Activated naive CD4-positive, alpha-beta T cell treated with anti-CD3 and anti-CD28 coated beads, Interleukin-2, amount 50 U/mL, for 24 hours (primary cell): ENCODE data around the gene INTS11.
A peak's percentile ranks its signal among the peaks of the same experiment; 100 is the strongest.

Source experiments
- H3K27ac Mint-ChIP-seq: one replicate; pipeline ENCODE4 v1.8.0; 2021; ENCODE audit warnings: mild to moderate bottlenecking, mixed read lengths
- H3K27me3 Mint-ChIP-seq: one replicate; pipeline ENCODE4 v1.8.0; 2021; ENCODE audit warnings: mixed read lengths
- H3K36me3 Mint-ChIP-seq: one replicate; pipeline ENCODE4 v1.8.0; 2021; ENCODE audit warnings: mixed read lengths
- H3K4me1 Mint-ChIP-seq: one replicate; pipeline ENCODE4 v1.8.0; 2021; ENCODE audit warnings: mixed read lengths
- H3K4me3 Mint-ChIP-seq: one replicate; pipeline ENCODE4 v1.8.0; 2021; ENCODE audit warnings: mild to moderate bottlenecking, mixed read lengths
- H3K9me3 Mint-ChIP-seq: one replicate; pipeline ENCODE4 v1.8.0; 2021; ENCODE audit warnings: mixed read lengths

The INTS11 gene

DNA sequence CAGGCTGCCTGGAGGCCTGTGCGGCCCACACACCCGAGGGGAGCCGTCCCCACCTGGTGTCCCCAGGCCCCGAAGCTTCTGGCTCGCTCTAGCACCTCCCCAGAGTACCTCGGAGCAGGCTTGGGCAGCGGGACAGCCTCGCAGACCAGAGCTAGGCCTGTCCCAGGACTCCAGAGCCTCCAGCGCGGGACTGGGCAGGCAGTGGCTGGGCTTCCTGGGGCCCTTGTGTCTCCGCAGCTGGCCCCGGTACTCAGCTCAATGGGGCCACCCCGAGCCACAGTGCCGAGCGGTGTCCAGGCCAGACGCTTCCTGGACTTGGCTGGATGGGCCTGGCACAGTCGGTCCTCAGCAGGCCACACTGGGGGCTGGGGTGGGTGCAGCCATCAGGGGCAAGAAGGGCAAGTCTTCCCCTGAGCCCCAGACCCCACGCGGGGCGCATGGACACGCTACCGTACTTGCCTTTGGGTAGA lies 39.3 kb downstream of the INTS11 start:
- no peaks in the 10 kb centered on the region for H3K9me3 Mint-ChIP-seq
- no peak overlapping the region for H3K27ac Mint-ChIP-seq
- H3K27me3 Mint-ChIP-seq = no peaks in the 10 kb centered on the region
- no peaks in the 10 kb centered on the region for H3K36me3 Mint-ChIP-seq
- H3K4me3 Mint-ChIP-seq = no peak overlapping the region
- no peaks in the 10 kb centered on the region for H3K4me1 Mint-ChIP-seq

DNA sequence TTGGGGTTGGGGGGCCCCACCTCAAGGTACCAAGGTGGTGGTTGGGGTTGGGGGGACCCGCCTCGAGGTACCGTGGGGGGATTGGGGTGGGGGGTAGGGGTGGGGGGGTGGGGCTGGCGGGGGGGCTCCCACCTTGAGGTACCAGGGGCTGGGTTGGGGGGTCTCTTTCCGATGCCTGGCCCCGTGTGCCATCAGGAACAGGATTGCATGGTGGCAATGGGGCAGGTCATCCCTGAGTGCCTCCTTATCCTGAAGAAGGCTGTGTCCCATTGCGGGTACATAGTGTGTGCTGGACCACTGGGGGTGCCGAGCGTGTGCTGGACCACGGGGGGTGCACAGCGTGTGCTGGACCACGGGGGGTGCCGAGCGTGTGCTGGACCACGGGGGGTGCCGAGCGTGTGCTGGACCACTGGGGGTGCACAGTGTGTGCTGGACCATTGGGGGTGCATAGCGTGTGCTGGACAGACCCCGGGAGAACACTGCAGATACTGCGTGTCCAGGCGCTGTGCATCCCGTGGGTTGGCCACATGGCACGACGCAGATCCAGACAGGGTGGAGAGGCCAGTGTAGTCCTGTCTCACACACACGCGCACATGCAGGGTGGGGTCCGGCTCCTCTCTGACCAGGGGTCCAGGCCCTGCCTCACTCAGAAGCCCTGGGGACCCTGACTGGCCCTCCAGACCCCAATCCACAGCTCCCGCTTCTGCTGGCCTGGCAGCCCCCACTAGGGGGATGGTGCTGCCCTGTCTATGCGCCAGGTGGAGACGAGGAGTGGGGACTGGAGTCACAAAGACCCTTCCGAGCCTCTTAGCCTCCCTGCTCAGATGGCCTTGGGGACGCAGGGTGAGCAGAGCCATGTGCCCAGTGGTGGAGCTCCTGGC lies 40.0 kb downstream of the INTS11 start:
- H3K4me3 Mint-ChIP-seq = no peak overlapping the region
- no peaks in the 10 kb centered on the region for H3K27me3 Mint-ChIP-seq
- H3K4me1 Mint-ChIP-seq = no peaks in the 10 kb centered on the region
- no peak overlapping the region for H3K27ac Mint-ChIP-seq
- no peaks in the 10 kb centered on the region for H3K36me3 Mint-ChIP-seq
- H3K9me3 Mint-ChIP-seq = no peaks in the 10 kb centered on the region

- no peak overlapping the region for H3K4me3 Mint-ChIP-seq
- H3K27ac Mint-ChIP-seq = no peak overlapping the region
- no peaks in the 10 kb centered on the region for H3K9me3 Mint-ChIP-seq
- H3K36me3 Mint-ChIP-seq = no peaks in the 10 kb centered on the region
- no peaks in the 10 kb centered on the region for H3K27me3 Mint-ChIP-seq
- no peaks in the 10 kb centered on the region for H3K4me1 Mint-ChIP-seq
These were observed 40.6 kb downstream of the INTS11 start for GRCh38 chr1:1283821-1284220.

DNA sequence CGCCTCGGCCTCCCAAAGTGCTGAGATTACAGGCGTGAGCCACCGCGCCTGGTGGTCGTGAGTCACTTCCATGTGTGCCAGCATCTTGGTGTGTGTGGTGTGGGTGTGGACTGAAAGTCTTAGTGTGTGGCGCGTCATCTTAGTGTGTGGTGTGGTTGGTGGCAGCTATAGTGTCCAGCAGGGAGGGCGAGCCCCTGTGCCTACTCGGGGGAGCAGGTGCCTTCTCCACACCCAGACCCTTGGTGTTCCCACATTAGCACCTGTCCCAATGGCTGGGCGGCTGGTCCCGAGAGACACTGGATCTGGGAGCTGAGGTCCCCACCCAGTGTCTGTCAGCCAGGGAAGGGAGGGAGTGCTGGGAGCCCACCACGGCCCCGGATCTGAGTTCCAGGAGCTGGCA lies 41.5 kb downstream of the INTS11 start:
- no peaks in the 10 kb centered on the region for H3K36me3 Mint-ChIP-seq
- no peaks in the 10 kb centered on the region for H3K27me3 Mint-ChIP-seq
- no peak overlapping the region for H3K27ac Mint-ChIP-seq
- H3K4me1 Mint-ChIP-seq = no peaks in the 10 kb centered on the region
- no peak overlapping the region for H3K4me3 Mint-ChIP-seq
- H3K9me3 Mint-ChIP-seq = no peaks in the 10 kb centered on the region

DNA sequence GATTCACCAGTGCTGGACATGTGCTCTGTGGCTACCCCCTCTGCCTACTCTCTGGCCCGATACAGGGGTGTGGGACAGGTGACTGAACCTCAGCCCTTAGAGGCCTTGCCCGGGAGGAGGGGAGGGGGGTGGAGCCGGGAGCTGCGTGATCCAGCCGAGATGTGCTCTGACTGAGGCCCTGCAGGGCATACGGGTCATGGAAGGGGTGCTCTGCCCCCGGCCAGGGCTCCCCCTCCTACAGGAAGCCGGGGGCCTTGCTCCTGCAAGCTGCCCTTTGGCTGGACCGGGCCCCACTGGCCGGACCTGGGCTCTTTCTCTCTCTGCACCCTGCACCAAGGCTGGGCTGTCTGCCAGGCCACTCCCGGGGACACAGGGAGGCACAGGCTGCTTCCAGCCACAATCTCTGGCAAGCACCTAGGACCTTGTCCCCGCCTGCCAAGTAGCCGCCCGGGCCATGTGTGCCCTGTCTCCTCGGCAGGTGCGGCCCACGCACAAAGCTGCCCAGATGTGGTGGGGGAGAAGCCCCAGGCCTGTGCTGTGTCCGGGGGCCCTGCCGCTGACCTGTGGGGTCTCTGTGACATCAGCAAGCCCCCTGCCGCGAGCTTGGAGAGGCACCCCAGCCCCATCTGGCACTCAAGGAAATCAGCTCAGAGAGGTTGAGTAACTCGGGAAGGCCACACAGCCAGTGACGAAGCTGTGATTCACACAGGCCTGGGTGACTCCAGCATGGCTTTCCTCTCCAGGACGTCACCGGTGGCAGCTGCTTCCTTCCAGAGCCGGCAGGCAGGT lies 42.7 kb downstream of the INTS11 start:
- Mint-ChIP-seq H3K36me3 (no peaks in the 10 kb centered on the region), H3K4me1 (no peaks in the 10 kb centered on the region), H3K27ac (no peak overlapping the region), H3K27me3 (no peaks in the 10 kb centered on the region), H3K4me3 (no peak overlapping the region), H3K9me3 (no peaks in the 10 kb centered on the region)

- no peaks in the 10 kb centered on the region for H3K4me1 Mint-ChIP-seq
- H3K27ac Mint-ChIP-seq = no peak overlapping the region
- H3K27me3 Mint-ChIP-seq = no peaks in the 10 kb centered on the region
- no peaks in the 10 kb centered on the region for H3K36me3 Mint-ChIP-seq
- H3K9me3 Mint-ChIP-seq = no peaks in the 10 kb centered on the region
- no peak overlapping the region for H3K4me3 Mint-ChIP-seq
These were observed 43.5 kb downstream of the INTS11 start for GRCh38 chr1:1280782-1281481.

GRCh38 chr1:1279028-1279427 lies 45.4 kb downstream of the INTS11 start:
- no peaks in the 10 kb centered on the region for H3K9me3 Mint-ChIP-seq
- no peak overlapping the region for H3K4me3 Mint-ChIP-seq
- no peaks in the 10 kb centered on the region for H3K27me3 Mint-ChIP-seq
- no peak overlapping the region for H3K27ac Mint-ChIP-seq
- H3K36me3 Mint-ChIP-seq = no peaks in the 10 kb centered on the region
- H3K4me1 Mint-ChIP-seq = no peaks in the 10 kb centered on the region

DNA sequence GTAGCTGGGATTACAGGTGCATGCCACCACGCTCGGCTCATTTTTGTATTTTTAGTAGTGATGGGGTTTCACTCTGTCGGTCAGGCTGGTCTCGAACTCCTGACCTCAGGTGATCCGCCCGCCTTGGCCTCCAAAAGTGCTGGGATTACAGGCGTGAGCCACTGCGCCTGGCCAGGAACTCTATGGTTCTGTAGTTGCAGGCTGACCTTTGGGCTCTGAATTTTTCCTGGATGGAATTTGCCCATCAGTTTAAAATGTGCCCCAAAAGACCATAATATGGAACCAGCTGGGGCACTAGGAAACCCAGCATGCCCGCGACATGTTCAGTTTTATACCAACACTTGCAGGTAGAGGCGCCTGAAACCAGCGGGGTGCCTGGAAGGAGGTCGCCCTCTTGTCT lies 45.8 kb downstream of the INTS11 start:
- no peaks in the 10 kb centered on the region for H3K27me3 Mint-ChIP-seq
- no peak overlapping the region for H3K4me3 Mint-ChIP-seq
- H3K9me3 Mint-ChIP-seq = no peaks in the 10 kb centered on the region
- no peaks in the 10 kb centered on the region for H3K4me1 Mint-ChIP-seq
- no peak overlapping the region for H3K27ac Mint-ChIP-seq
- H3K36me3 Mint-ChIP-seq = no peaks in the 10 kb centered on the region

DNA sequence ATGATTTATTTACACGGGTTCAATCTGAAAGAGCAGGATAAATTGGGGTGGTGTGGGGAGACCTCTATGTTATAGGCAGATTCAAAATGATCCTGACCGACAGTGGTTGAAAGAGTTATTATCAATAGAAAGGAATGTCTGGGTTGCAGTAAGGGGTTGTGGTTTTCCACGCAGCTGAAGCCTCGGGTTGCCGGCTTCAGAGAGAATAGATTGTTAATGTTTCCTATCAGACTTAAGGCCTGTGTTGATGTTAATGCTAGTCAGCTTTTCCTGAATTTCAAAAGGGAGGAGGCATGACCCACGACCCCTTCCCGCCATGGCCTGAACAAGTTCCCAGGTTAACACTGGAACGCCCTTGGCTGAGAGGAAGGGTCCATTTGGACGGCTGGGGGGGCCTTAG lies 48.6 kb downstream of the INTS11 start:
- no peak overlapping the region for H3K27ac Mint-ChIP-seq
- no peaks in the 10 kb centered on the region for H3K27me3 Mint-ChIP-seq
- peaks cover 19% of the 10 kb centered on the region for H3K4me1 Mint-ChIP-seq
- H3K36me3 Mint-ChIP-seq = peaks cover 2% of the 10 kb centered on the region
- H3K9me3 Mint-ChIP-seq = no peaks in the 10 kb centered on the region
- peak overlapping the region; percentile 47 for H3K4me3 Mint-ChIP-seq

- Mint-ChIP-seq H3K27ac (no peak overlapping the region), H3K27me3 (no peaks in the 10 kb centered on the region), H3K9me3 (no peaks in the 10 kb centered on the region), H3K4me1 (peaks cover 28% of the 10 kb centered on the region), H3K4me3 (peak overlapping the region; percentile 73), H3K36me3 (peaks cover 2% of the 10 kb centered on the region)
These were observed 49.5 kb downstream of the INTS11 start for GRCh38 chr1:1274931-1275431.

DNA sequence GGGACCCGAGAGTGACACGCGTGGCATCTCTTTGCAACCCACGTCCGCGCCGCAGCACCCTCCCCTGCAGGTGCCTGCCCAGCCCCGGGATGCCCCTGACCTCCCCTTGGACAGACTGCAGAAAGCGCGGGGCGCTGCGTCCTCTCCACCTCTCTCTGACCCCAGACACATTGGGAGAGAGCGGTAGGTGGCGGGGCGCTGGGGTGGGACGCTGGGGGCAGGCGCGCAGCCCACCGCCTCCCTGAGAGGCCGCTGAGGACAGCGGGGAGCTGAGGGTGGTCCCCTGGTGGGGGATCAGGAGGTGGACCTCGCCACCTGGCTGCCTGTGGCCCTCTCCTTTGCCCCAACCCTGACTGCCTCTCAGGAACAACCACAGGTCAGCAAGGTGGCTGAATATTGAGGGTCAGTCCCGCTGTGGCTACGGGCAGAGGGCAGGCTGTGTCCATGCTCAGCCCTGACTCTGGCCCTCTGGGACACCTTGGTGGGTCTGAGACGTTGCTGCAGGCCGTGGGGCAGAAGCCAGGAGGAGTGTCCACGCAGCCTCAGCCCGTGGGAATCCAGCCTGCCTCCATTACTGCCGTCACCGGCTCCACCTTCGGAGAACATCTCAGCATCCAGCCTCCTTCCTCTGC lies 50.0 kb downstream of the INTS11 start:
- Mint-ChIP-seq H3K27me3 (no peaks in the 10 kb centered on the region), H3K4me3 (peak overlapping the region; percentile 73), H3K9me3 (no peaks in the 10 kb centered on the region), H3K36me3 (peaks cover 2% of the 10 kb centered on the region), H3K4me1 (peaks cover 33% of the 10 kb centered on the region), H3K27ac (no peak overlapping the region)

GRCh38 chr1:1273512-1274298 lies 50.8 kb downstream of the INTS11 start, which contains the start of gene UBE2J2:
Gene UBE2J2 (minus strand): TSS chr1:1273854. CDS start chr1:1267992, 5,862 bp downstream.
- peak within 1 kb of the TSS; percentile 55 for H3K27ac Mint-ChIP-seq

GRCh38 chr1:1273209-1273511 lies 51.3 kb downstream of the INTS11 start:
- H3K36me3 Mint-ChIP-seq = peaks cover 2% of the 10 kb centered on the region
- H3K27me3 Mint-ChIP-seq = no peaks in the 10 kb centered on the region
- peaks cover 34% of the 10 kb centered on the region for H3K4me1 Mint-ChIP-seq
- H3K4me3 Mint-ChIP-seq = peak overlapping the region; percentile 90
- no peaks in the 10 kb centered on the region for H3K9me3 Mint-ChIP-seq
- peak overlapping the region; percentile 55 for H3K27ac Mint-ChIP-seq

More at GRCh38 chr1:1273512-1274298, 50.8 kb downstream of the INTS11 start, which contains the start of gene UBE2J2:
- Mint-ChIP-seq H3K27me3 (no peaks in the 10 kb centered on the region), H3K4me1 (peaks cover 33% of the 10 kb centered on the region), H3K4me3 (peak within 1 kb of the TSS; percentile 90), H3K9me3 (no peaks in the 10 kb centered on the region), H3K36me3 (peaks cover 2% of the 10 kb centered on the region)

GRCh38 chr1:1272341-1273208 lies 51.9 kb downstream of the INTS11 start:
- H3K27ac Mint-ChIP-seq = peak overlapping the region; percentile 68
- no peaks in the 10 kb centered on the region for H3K9me3 Mint-ChIP-seq
- peak overlapping the region; percentile 90 for H3K4me3 Mint-ChIP-seq
- no peaks in the 10 kb centered on the region for H3K27me3 Mint-ChIP-seq
- peaks cover 2% of the 10 kb centered on the region for H3K36me3 Mint-ChIP-seq
- peaks cover 38% of the 10 kb centered on the region for H3K4me1 Mint-ChIP-seq
